T-helper 2 cell (primary cell): ENCODE data around the gene ILK.

Source experiments
- DNase-seq, 5 experiments: peaks; one replicate each; pipeline versions ENCODE4 v3.0.0 to v3.0.0-alpha.2; 2012 to 2022
- total RNA-seq, 2 donors: gene quantifications; one replicate each; lab custom pipeline; 2026; lab: John Stamatoyannopoulos, UW

ILK gene
- 28.1 to 47.3 reads per million in 2 donors for total RNA-seq

GRCh38 chr11:6603287-6604080 lies at the start of gene ILK, which contains the start of gene RRP8:
TSS of gene ILK (plus strand) at chr11:6603774. CDS start at chr11:6604272, 498 bp downstream.
TSS of gene RRP8 (minus strand) at chr11:6603616. CDS start at chr11:6603502, 114 bp downstream.
- DNase-seq: peak; percentile 64 to 93 (median 78)

GRCh38 chr11:6554828-6555706 lies 48.5 kb upstream of the ILK start:
- no peak for DNase-seq

DNA sequence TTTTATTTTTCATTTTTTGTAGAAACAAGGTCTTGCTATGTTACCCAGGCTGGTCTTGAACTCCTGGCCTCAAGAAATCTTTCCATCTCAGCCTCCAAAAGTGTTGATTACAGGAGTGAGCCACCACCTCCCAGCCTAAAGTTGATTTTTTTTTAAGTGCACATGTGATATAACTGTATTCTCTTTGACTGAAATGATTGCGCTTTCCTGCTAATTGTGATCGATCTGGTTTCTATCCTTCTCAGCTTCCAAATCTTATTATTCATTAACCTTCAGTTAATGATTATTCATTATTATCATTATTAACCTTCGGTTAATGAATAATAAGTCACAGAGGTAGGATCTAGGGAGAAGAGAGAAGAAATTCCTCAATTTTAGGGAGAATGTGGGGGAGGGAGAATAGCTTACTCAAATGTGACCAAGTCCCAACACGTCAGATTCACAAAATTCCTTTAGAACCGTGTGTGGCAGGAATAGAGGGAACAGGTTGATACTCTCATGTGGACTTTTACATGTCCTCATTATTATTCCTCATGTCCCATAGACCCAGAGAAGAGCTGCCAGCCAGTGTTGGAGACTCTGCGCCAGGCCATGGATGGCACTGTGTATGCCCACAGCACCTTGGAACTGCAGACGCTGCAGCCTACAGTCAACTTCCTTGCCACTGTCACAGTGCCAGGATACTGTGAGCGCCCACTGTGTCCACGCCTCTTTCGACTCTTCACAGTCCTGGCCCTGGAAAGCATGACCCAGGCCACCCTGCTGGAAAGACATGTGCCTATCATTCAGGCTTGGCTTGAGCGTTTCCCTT lies 47.2 kb upstream of the ILK start:
- DNase-seq: no peak

GRCh38 chr11:6557063-6557462 lies 46.5 kb upstream of the ILK start:
- DNase-seq: no peak

GRCh38 chr11:6557761-6558674 lies 45.6 kb upstream of the ILK start:
- DNase-seq: no peak

GRCh38 chr11:6559369-6559768 lies 44.2 kb upstream of the ILK start:
- DNase-seq: no peak

- DNase-seq: no peak
These were observed 42.3 kb upstream of the ILK start for GRCh38 chr11:6561288-6561687.

DNA sequence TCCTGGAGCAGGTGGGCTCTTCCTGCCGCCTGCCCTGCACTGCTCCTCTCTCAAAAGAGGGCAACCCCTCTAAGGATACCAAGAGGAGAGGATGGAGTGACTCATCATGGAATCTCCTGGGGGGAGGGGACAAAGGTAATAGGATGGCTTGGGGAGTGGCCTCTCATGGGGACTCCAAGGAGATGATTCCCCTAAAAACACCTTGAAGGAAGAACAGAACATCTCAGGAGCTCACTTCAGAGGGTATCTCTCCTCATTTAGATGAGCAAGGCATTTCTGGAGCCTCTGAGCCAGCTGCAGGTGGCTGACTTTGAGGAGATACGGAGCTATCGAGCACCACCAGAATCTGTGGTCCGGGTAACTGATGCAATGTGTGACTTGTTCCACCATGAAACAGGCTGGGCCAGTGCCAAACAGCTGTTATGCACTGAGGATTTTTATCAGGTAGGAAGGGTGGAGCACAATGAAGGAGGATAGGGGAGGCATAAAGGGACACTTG lies 40.4 kb upstream of the ILK start:
- no peak for DNase-seq

GRCh38 chr11:6563667-6564066 lies 39.9 kb upstream of the ILK start:
- no peak for DNase-seq

GRCh38 chr11:6565325-6565724 lies 38.2 kb upstream of the ILK start:
- no peak for DNase-seq

GRCh38 chr11:6565988-6566703 lies 37.4 kb upstream of the ILK start:
- no peak for DNase-seq

GRCh38 chr11:6566704-6567370 lies 36.7 kb upstream of the ILK start:
- DNase-seq: no peak

DNA sequence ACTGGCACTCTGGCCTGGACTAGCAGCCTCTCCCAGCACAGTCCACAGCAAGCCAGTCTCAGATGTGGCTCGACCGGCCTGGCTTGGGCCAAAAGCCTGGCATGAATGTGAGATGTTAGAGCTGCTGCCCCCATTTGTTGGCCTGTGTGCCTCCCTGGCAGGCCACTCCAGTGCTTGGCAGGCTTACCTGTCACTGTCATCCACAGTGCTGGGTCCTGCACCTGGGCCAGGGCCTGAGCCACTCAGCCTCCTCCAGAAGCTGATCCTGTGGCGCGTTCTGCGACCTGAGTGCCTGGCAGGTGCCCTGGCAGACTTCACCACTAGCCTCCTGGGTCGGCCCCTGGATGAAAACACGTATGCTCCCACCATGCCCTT lies 36.2 kb upstream of the ILK start:
- no peak for DNase-seq

DNA sequence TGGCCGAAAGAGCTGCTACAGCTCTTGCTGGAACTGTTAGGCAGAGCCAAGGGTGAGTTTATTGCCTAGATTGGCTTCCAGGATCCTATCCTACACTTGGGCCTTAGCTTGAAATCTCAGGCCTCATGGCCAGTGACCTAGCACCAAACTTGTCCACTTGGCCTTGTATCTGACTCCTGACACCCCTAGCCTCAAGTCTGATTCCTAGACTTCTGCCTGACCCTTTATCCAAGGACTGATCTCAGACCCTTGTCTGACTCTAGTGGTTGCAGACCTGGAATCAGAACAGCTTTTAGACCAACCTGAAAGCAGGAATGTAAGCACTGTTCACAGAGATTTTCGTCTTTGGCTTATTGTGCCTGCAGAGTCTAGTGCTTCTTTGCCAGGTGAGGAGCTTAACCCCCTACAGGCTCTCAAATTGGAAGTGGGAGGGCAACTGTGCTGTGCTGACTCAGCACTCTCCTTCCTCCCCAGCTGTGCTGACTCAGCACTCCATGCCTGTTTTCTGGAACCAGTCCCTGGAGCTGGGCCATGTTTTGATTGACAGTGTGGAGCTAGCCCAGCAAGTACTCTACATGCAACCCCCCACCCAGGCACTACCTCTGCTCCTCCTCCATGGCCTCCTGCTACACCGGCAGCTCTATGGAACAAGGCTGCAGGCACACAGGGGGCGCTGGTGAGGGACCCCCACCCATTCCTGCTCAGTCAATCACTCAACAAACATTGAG lies 35.2 kb upstream of the ILK start:
- no peak for DNase-seq

- DNase-seq: no peak
These were observed 33.9 kb upstream of the ILK start for GRCh38 chr11:6569706-6570105.

- no peak for DNase-seq
These were observed 32.7 kb upstream of the ILK start for GRCh38 chr11:6570691-6571427.

- no peak for DNase-seq
These were observed 32.1 kb upstream of the ILK start for GRCh38 chr11:6571434-6572008.

- DNase-seq: no peak
These were observed 31.4 kb upstream of the ILK start for GRCh38 chr11:6572215-6572614.
